NB4 (cell line): ENCODE measurements around the gene G6PC1.

Source experiments
- POLR2A ChIP-seq: IDR thresholded peaks from 2 replicates; pipeline ENCODE4 v1.6.1; 2011; ENCODE audit warnings: mild to moderate bottlenecking; ENCODE audit not compliant: insufficient read length; ENCODE audit errors: extremely low read depth
- TF ChIP-seq, protein P1 (sequence below): IDR thresholded peaks from one replicate; pipeline ENCODE4 v1.5.1; 2012; ENCODE audit warnings: low read depth, low read length

DNA sequence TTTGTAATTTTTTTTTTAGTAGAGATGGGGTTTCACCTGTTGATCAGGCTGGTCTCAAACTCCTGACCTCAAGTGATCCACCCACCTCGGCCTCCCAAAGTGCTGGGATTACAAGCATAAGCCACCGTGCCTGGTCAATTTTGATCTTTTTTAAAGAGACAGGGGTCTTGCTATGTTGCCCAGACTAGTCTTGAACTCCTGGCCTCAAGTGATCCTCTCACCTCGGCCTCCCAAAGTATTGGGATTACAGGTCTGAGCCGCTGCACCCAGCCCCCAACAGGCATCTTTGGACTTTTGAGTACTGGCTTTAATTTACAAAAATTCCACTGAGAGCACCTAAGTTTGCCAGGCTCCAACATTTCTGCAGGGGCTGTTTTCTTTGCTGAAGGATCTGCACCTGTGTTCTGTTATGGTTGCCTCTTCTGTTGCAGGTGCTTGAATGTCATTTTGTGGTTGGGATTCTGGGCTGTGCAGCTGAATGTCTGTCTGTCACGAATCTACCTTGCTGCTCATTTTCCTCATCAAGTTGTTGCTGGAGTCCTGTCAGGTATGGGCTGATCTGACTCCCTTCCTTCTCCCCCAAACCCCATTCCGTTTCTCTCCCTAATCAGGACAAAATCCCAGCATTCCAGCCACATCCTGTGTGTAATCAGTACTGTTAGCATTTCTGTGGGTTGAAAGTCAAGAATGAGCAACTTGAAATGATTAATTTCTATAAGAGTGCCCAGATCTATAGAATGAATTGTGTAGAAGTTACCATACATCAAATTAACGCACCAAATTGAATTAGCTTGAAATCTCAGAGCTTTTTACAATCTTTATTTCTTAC lies 8.5 kb downstream of the G6PC1 start:
- TF ChIP-seq, protein P1, sequence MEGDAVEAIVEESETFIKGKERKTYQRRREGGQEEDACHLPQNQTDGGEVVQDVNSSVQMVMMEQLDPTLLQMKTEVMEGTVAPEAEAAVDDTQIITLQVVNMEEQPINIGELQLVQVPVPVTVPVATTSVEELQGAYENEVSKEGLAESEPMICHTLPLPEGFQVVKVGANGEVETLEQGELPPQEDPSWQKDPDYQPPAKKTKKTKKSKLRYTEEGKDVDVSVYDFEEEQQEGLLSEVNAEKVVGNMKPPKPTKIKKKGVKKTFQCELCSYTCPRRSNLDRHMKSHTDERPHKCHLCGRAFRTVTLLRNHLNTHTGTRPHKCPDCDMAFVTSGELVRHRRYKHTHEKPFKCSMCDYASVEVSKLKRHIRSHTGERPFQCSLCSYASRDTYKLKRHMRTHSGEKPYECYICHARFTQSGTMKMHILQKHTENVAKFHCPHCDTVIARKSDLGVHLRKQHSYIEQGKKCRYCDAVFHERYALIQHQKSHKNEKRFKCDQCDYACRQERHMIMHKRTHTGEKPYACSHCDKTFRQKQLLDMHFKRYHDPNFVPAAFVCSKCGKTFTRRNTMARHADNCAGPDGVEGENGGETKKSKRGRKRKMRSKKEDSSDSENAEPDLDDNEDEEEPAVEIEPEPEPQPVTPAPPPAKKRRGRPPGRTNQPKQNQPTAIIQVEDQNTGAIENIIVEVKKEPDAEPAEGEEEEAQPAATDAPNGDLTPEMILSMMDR: no peak
- TF ChIP-seq POLR2A: no peak
